Lower lobe of right lung (tissue), 2 donors: ENCODE results near the gene OR2Z1. TPM values are rescaled to one million over a fixed set of nuclear protein-coding genes. Genes with fewer than 3 reads are reported as not detected.

Experiments used
- ATAC-seq, 2 donors: fragments of 200-7000 bp; cut with Tn5 transposase; one replicate each; pipeline ENCODE4 v1.9.1; 2020 to 2022; ENCODE audit warnings: mild to moderate bottlenecking in 2 of 2, moderate library complexity in 2 of 2
- DNase-seq: peaks from one replicate; pipeline ENCODE4 v3.0.0-alpha.2; 2020
- H3K27ac ChIP-seq: fragments of 200-600 bp; one replicate; pipeline ENCODE4 v1.8.0; 2022
- H3K27me3 ChIP-seq: fragments of 200-600 bp; one replicate; pipeline ENCODE4 v1.8.0; 2022; ENCODE audit warnings: low read depth
- H3K36me3 ChIP-seq: fragments of 200-600 bp; one replicate; pipeline ENCODE4 v1.8.0; 2022; ENCODE audit warnings: mild to moderate bottlenecking
- H3K4me1 ChIP-seq: fragments of 200-600 bp; one replicate; pipeline ENCODE4 v1.8.0; 2022
- H3K4me3 ChIP-seq: fragments of 200-600 bp; one replicate; pipeline ENCODE4 v1.8.0; 2022; ENCODE audit warnings: mild to moderate bottlenecking
- H3K9me3 ChIP-seq: fragments of 200-600 bp; one replicate; pipeline ENCODE4 v1.8.0; 2022
- CTCF ChIP-seq: fragments of 200-600 bp; IDR thresholded peaks from one replicate; pipeline ENCODE4 v1.8.0; 2022; ENCODE audit warnings: antibody characterized with exemption, mild to moderate bottlenecking
- intact Hi-C: fragments of 100-400 bp; cut with DNase I; formaldehyde crosslinking; loops from one replicate; pipeline ENCODE4 v1.11.0; 2022
- total RNA-seq: library from RNA; stranded (reverse); fragmentation: NEBNext Ultra II Directional; extraction: Animal tissue kit (Norgen Biotek cat#: 25700); gene quantifications from one replicate; pipeline ENCODE4 v1.2.1, GENCODE V29; 2021
- donor health status: DM: no; HTN: yes; CAD: no; lungs with severe emphysema.

OR2Z1 gene
- total RNA-seq, 1 donor from 2014 or later, result not detected

GRCh38 chr19:8681345-8682029, 39.9 kb upstream of the OR2Z1 start:
- DNase-seq (no peak), ATAC-seq (no peak)
- intact Hi-C loops, result no loop called here
- Histone ChIP-seq H3K4me3 (no peak overlapping the region), H3K36me3 (no peaks in the 10 kb centered on the region), H3K9me3 (no peaks in the 10 kb centered on the region), H3K27me3 (peaks cover 5% of the 10 kb centered on the region), H3K27ac (no peak overlapping the region), H3K4me1 (no peaks in the 10 kb centered on the region)
- no peak for TF ChIP-seq CTCF

GRCh38 chr19:8682472-8682871, 39.0 kb upstream of the OR2Z1 start:
- Histone ChIP-seq H3K27ac (no peak overlapping the region), H3K36me3 (no peaks in the 10 kb centered on the region), H3K4me1 (no peaks in the 10 kb centered on the region), H3K4me3 (no peak overlapping the region), H3K27me3 (peaks cover 5% of the 10 kb centered on the region), H3K9me3 (no peaks in the 10 kb centered on the region)
- no peak for TF ChIP-seq CTCF
- ATAC-seq (no peak), DNase-seq (no peak)
- intact Hi-C loops, result no loop called here

- intact Hi-C loops, result no loop called here
- Histone ChIP-seq H3K9me3 (no peaks in the 10 kb centered on the region), H3K27me3 (peaks cover 5% of the 10 kb centered on the region), H3K4me3 (no peak overlapping the region), H3K4me1 (no peaks in the 10 kb centered on the region), H3K27ac (no peak overlapping the region), H3K36me3 (no peaks in the 10 kb centered on the region)
- DNase-seq (no peak), ATAC-seq (no peak)
- no peak for TF ChIP-seq CTCF
Observed at GRCh38 chr19:8682931-8683330, 38.5 kb upstream of the OR2Z1 start.

- Histone ChIP-seq H3K27ac (no peak overlapping the region), H3K9me3 (no peaks in the 10 kb centered on the region), H3K4me1 (no peaks in the 10 kb centered on the region), H3K27me3 (peaks cover 5% of the 10 kb centered on the region), H3K36me3 (no peaks in the 10 kb centered on the region), H3K4me3 (no peak overlapping the region)
- intact Hi-C loops, result no loop called here
- no peak for TF ChIP-seq CTCF
- no peak for DNase-seq
- ATAC-seq, result no peak
Observed at GRCh38 chr19:8684001-8684902, 37.2 kb upstream of the OR2Z1 start.

- ATAC-seq, result no peak
- DNase-seq, result no peak
- intact Hi-C loops, result no loop called here
- Histone ChIP-seq H3K9me3 (no peaks in the 10 kb centered on the region), H3K4me1 (no peaks in the 10 kb centered on the region), H3K36me3 (no peaks in the 10 kb centered on the region), H3K27me3 (peaks cover 5% of the 10 kb centered on the region), H3K4me3 (no peak overlapping the region), H3K27ac (no peak overlapping the region)
- TF ChIP-seq CTCF, result no peak
Observed at GRCh38 chr19:8686549-8686948, 34.9 kb upstream of the OR2Z1 start.
